OCI-LY7 (cell line): Measurements from ENCODE around the gene HCN3. TPM values are rescaled to one million over a fixed set of nuclear protein-coding genes. Genes with fewer than 3 reads are reported as not detected.

ENCODE experiments used
- BruUV-seq: library from RNA; stranded (reverse); fragments of 400-500 nt; replicated peaks from 2 replicates; lab custom pipeline; 2021; lab: Mats Ljungman, UMichigan
- CTCF ChIA-PET: fragments of 300-600 bp; sonication (Branson Sonifier 250); formaldehyde crosslinking; loops from one replicate; lab custom pipeline; 2022; ENCODE audit warnings: antibody characterized with exemption; ENCODE audit not compliant: unreplicated experiment; lab: Charles Lee
- POLR2A ChIA-PET: fragments of 300-600 bp; sonication (Branson Sonifier 250); formaldehyde crosslinking; loops from one replicate; lab custom pipeline; 2022; ENCODE audit warnings: antibody characterized with exemption; lab: Charles Lee
- DNase-seq: peaks from one replicate; pipeline ENCODE4 v3.0.0-alpha.2; 2015; ENCODE audit warnings: low spot score
- H2AFZ ChIP-seq: fragments of 200-600 bp; sonication (generic), shearing (Covaris generic); 2 replicates; pipeline ENCODE4 v1.6.1; 2014; ENCODE audit warnings: mild to moderate bottlenecking, antibody characterized with exemption, low read length, moderate library complexity
- H3K27ac ChIP-seq: fragments of 200-600 bp; sonication (generic); 2 replicates; pipeline ENCODE4 v1.5.1; 2014; ENCODE audit warnings: mixed run types, low read depth, mild to moderate bottlenecking, moderate library complexity, low read length, inconsistent platforms; ENCODE audit not compliant: poor library complexity, severe bottlenecking
- H3K36me3 ChIP-seq: fragments of 200-600 bp; sonication (generic); 2 replicates; pipeline ENCODE4 v1.6.1; 2014; ENCODE audit warnings: mild to moderate bottlenecking, antibody characterized with exemption, low read length, moderate library complexity, mixed read lengths; ENCODE audit not compliant: insufficient read depth
- H3K4me1 ChIP-seq: fragments of 200-600 bp; sonication (generic); 2 replicates; pipeline ENCODE4 v1.5.1; 2014; ENCODE audit warnings: mild to moderate bottlenecking, low read length; ENCODE audit not compliant: insufficient read depth, poor library complexity, severe bottlenecking
- H3K4me2 ChIP-seq: fragments of 200-600 bp; sonication (generic); 2 replicates; pipeline ENCODE4 v1.6.1; 2014; ENCODE audit warnings: mild to moderate bottlenecking, low read length
- H3K4me3 ChIP-seq: fragments of 200-600 bp; sonication (generic); 2 replicates; pipeline ENCODE4 v1.5.1; 2014; ENCODE audit warnings: mild to moderate bottlenecking, low read depth, low read length; ENCODE audit not compliant: poor library complexity, severe bottlenecking
- H3K79me2 ChIP-seq: fragments of 200-600 bp; sonication (generic); 2 replicates; pipeline ENCODE4 v1.6.1; 2016; ENCODE audit warnings: low read depth, mild to moderate bottlenecking, low read length, moderate library complexity, mixed read lengths; ENCODE audit not compliant: insufficient read depth
- H3K9me2 ChIP-seq: fragments of 200-600 bp; sonication (generic); 2 replicates; pipeline ENCODE4 v1.6.1; 2016; ENCODE audit warnings: mild to moderate bottlenecking, low read length, mixed read lengths; ENCODE audit not compliant: insufficient read depth
- H3K9me3 ChIP-seq: fragments of 200-600 bp; sonication (generic); 2 replicates; pipeline ENCODE4 v1.6.1; 2014; ENCODE audit warnings: mild to moderate bottlenecking, mixed run types, low read length, mixed read lengths
- H4K20me1 ChIP-seq: fragments of 200-600 bp; sonication (generic); 2 replicates; pipeline ENCODE4 v1.6.1; 2014; ENCODE audit warnings: mild to moderate bottlenecking, antibody characterized with exemption, low read length, moderate library complexity, mixed read lengths; ENCODE audit not compliant: insufficient read depth
- CTCF ChIP-seq: fragments of 200-600 bp; sonication (generic); conservative IDR thresholded peaks from 2 replicates; pipeline ENCODE4 v1.5.1; 2014; ENCODE audit warnings: mild to moderate bottlenecking, antibody characterized with exemption, low read length, moderate library complexity, mixed read lengths
- EZH2phosphoT487 ChIP-seq: fragments of 200-600 bp; sonication (generic); IDR thresholded peaks from 2 replicates; pipeline ENCODE4 v1.6.1; 2018; ENCODE audit warnings: low read depth, borderline replicate concordance, mild to moderate bottlenecking, mixed run types, antibody characterized with exemption, low read length, moderate library complexity, mixed read lengths
- intact Hi-C: fragments of 100-400 bp; cut with micrococcal nuclease; formaldehyde crosslinking; loops from one replicate; pipeline ENCODE4 v1.10.0; 2022; ENCODE audit not compliant: unreplicated experiment
- total RNA-seq, 2 experiments: library from RNA; depleted of rRNA in 1 of 2; stranded (reverse); fragments of >200 nt in 1 of 2; shearing (Covaris generic) in 1 of 2; gene quantifications; 2 replicates each; pipeline ENCODE4 v1.2.3, GENCODE V29; 2014 to 2022

The HCN3 gene
- total RNA-seq, 2 experiments from 2014 or later, result 6.7 to 19.2 TPM

GRCh38 chr1:155293086-155293749 is 16.0 kb downstream of the HCN3 start:
- H3K36me3 ChIP-seq, result no peaks in the 10 kb centered on the region
- H3K4me1 ChIP-seq, result peaks cover 17% of the 10 kb centered on the region
- no peak overlapping the region for H3K27ac ChIP-seq
- no peak for TF ChIP-seq CTCF
- no peak for TF ChIP-seq EZH2phosphoT487
- no peak overlapping the region for H2AFZ ChIP-seq
- intact Hi-C loops, result no loop called here
- no TSS peak for BruUV-seq
- H3K9me3 ChIP-seq, result no peaks in the 10 kb centered on the region
- H3K4me3 ChIP-seq, result no peak overlapping the region
- H3K4me2 ChIP-seq, result no peak overlapping the region
- no peaks in the 10 kb centered on the region for H3K9me2 ChIP-seq
- DNase-seq, result no peak
- no peaks in the 10 kb centered on the region for H4K20me1 ChIP-seq
- POLR2A ChIA-PET, result interaction anchor here (0.7 to 1.3 kb wide), 2 partner anchors 20 to 1303 kb away, joined by 3 to 4 read pairs; partner anchors contain the start of gene CLK2
- no peaks in the 10 kb centered on the region for H3K79me2 ChIP-seq
- CTCF ChIA-PET, result interaction anchor here (0.6 kb wide), 1 partner anchor 233 kb away, joined by 7 read pairs; no protein-coding TSS in a partner anchor

DNA sequence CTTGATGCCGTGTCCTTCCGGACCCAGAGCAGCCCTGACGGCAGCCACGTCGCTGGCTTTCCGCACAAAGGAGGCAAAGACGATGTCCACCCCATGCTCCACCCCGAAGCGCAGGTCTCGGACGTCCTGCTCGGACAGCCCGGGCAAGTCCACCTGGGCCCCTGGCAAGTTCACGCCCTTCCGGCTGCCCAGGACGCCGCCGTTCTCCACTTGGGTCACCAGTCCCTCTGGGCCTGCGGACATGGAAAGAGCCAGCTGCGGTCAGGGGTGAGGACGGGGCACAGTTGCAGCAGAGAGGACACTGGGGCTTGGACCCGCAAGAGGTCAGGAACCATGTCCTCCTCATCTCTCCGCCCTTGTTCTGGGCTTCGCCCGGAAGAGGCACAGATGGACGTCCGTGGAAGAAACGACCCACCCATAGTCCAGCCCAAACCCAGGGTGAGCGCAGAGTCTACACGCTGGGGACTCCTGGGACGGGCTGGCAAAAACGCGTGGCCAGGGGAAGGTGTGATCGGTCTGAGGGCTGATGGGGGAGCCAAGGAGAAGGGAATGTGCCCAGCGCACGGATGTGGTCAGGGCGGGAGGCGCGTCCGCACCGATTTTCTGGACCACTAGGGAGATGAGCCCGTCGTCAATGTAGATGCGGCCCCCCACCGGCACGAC is 17.4 kb downstream of the HCN3 start:
- Histone ChIP-seq H2AFZ (no peak overlapping the region), H3K9me3 (no peaks in the 10 kb centered on the region), H4K20me1 (no peaks in the 10 kb centered on the region), H3K4me1 (peaks cover 17% of the 10 kb centered on the region), H3K9me2 (no peaks in the 10 kb centered on the region), H3K27ac (no peak overlapping the region), H3K4me3 (no peak overlapping the region), H3K4me2 (no peak overlapping the region), H3K36me3 (no peaks in the 10 kb centered on the region), H3K79me2 (no peaks in the 10 kb centered on the region)
- intact Hi-C loops, result no loop called here
- TF ChIP-seq CTCF (no peak), EZH2phosphoT487 (no peak)
- ChIA-PET CTCF (no interaction called here), POLR2A (no interaction called here)
- BruUV-seq, result no TSS peak
- no peak for DNase-seq
